GM21825 (cell line): ENCODE results near the gene BCAP31.
"Not testable (repeated sequence)": the region's sequence is repeated elsewhere in the genome, so short reads cannot be mapped to it uniquely, and the experiment has no call there.

Experiments used
- ATAC-seq: cut with Tn5 transposase; IDR thresholded peaks from one replicate; pipeline ENCODE4 v1.9.1; 2021; ENCODE audit warnings: mild to moderate bottlenecking, moderate library complexity; ENCODE audit not compliant: unreplicated experiment

BCAP31 gene

DNA sequence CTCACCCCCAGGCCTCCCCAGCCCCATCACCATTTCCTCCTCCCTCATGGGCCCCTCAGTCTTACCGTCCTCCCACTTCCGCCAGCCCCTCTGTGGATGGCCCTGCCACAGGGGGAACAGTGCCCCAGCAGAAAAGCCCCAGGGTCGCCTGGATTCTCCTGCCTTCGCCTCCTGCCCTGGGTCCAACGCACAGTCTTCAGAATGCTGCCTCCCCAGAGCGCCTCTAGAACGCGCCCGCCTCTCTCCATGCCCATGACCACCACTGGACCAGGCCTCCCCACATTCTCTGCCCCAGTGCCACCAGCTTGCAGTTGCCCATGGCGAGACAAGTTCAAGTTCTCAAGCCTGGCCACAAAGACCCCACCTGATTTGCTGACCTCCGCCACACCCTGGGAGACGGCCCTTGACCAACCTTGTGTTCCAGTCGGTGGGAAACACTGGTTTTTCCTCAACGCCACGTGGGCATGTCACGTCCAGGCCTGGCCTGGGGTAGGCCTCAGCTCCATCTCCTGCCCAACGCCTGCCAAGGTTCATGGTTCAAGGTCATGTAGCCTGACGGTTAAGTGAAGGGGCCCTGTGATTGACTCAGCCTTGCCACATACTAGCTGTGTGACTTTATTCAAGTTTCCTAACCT, 39.2 kb upstream of the BCAP31 start:
- no peak for ATAC-seq

DNA sequence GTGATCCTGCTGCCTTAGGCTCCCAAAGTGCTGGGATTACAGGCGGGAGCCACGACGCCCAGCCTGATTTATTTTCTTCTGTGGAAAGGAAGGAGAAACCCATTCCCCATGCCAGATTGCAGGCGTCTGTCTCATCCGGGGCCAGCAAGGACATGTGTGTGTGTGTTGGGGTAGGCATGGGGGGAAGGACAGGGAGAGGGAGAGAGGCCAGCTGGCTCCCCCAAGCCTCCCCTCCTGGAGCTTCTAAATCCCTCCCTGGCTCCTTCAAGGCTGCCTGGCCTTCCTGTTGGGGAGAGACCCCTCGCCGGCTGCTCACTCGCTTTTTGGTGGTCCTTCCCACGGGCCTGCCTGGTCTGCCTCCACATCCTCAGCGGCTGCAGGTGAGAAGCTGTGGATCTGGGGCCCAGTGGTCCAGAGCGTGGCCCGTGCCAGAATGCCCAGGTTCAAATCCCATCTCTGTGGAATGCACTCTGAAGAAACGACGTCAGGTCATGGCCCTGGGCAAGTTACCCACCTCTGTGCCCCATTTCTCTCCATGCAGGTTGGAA, 38.5 kb upstream of the BCAP31 start:
- ATAC-seq = no peak

- no peak for ATAC-seq
Observed at GRCh38 chrX:153761863-153762262, 37.7 kb upstream of the BCAP31 start.

- ATAC-seq = no peak
Observed at GRCh38 chrX:153755136-153755535, 30.9 kb upstream of the BCAP31 start.

DNA sequence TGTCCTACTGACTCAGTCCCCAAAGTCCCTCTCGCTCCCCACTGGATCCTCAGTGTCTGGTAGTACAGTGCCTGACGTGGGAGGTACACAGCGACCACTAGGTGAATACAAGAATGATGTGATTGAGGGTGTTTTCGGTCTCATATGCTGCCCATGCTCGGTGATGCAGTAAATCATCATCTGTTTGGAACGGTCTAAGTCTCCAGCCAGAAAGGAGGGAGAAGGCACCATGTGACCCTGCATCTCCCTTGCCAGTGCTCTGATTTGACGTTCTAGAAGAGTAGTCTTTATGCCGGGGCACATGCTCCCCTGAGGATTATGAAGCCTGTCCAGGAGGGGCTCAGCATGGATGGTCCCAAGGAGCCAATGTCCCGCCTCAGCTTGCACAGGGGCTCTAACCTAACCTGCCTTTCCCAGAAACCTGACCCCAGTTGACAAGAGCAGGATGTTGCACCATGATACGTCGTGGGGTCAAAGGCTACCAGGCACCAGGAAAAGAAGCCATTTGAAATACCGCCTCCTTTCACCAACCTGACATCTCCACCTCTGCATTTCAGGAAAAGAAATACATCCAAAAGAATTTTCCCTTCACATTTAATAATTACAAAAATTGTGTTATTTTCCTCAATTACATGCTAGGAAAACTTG, 26.1 kb upstream of the BCAP31 start:
- ATAC-seq = no peak

GRCh38 chrX:153749017-153749416, 24.8 kb upstream of the BCAP31 start:
- ATAC-seq = not testable (repeated sequence)

DNA sequence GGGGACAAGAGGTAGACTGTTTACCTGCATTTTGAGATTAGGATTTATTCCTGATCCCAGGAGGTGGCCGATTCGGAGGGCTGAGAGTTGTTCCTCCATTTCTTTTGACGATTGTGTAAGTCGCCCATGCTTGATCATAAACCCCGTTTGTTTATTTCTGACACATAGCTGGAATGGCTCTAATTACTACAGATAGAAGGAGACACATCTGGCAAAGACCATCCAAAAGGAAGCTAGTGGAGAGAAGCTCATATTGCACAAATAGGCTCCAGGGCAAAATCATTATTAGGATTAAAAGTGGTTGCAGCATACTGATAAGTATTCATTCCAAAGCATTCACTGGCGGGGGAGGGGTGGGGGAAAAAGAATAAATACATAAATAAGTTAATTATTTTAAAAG, 22.8 kb upstream of the BCAP31 start:
- ATAC-seq = not testable (repeated sequence)

DNA sequence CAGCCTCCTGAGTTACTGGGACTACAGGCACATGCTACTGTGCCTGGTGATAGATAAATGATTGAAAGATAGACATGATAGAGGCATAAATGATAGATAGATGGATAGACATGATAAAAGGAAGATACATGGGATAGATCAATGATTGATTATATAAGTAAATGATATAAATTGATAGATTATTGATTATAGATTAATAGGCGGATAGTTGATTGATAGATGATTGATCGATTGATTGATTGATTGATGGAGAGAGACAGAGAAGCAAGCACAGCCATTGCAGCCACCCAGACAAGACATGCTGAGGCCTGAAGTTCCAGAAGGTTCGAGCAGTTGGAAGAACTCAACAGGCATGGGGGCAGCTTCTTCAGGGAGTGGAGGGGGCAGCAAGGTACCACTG, 22.2 kb upstream of the BCAP31 start:
- ATAC-seq = no peak

DNA sequence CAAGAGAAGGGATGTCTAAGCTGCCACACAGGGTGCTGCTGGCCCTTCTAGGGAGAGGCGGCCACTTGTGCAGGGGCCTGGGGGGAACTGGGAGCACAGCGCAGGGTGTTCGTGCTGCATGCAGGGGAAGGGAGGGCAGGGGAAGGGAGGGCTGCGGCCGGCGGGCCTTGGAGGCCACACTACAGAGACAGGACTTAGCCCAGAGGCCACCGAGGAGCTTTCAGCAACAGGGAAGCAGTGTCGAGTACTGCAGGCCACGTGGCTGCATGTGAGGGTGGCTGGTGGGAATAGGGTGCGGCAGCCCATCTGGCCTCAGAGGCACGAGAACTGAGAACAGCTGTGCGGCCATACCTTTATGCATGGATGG, 20.9 kb upstream of the BCAP31 start:
- ATAC-seq = not testable (repeated sequence)

DNA sequence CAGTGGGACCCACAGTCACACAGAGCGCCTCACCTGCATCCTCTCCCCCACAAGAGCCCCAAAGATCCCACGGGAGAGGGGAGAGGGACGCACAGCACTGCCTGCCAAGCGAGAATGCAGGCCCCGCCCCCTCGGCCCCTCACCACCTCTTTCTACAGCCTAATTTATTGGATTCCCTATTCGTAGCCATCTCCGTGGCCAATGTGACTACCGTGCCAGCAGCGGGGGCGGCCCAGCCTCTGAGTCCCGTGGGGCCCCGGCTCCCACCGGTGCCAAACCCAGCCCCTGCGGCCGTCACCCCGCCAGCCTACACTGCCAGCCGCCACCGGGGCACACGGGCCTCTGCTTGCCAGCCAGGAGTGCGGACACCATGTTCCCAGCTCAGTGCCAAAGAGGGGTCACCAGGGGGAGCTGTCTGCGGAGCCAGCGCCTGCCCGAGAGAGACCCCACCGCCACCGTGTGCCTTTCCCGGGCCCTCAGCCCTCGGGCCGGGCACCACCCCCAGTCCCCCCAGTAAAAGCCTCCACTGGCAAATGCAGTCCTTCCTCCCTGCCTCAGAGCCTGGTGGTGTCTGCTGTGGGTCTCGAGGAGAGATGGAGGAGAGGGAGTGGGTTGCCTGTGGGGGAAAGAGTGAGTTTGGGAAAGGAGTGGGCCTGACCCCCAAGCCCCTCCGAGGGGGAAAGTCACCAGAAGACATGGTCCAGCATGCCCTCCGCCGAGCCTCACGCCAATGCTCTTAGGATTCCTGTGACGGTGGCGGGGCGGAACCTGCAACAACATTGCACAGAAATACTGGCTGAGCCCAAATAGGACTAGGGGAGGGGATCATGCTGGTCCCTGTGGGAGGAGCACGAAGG, 20.3 kb upstream of the BCAP31 start:
- no peak for ATAC-seq

- not testable (repeated sequence) for ATAC-seq
Observed at GRCh38 chrX:153743468-153744209, 19.5 kb upstream of the BCAP31 start.

DNA sequence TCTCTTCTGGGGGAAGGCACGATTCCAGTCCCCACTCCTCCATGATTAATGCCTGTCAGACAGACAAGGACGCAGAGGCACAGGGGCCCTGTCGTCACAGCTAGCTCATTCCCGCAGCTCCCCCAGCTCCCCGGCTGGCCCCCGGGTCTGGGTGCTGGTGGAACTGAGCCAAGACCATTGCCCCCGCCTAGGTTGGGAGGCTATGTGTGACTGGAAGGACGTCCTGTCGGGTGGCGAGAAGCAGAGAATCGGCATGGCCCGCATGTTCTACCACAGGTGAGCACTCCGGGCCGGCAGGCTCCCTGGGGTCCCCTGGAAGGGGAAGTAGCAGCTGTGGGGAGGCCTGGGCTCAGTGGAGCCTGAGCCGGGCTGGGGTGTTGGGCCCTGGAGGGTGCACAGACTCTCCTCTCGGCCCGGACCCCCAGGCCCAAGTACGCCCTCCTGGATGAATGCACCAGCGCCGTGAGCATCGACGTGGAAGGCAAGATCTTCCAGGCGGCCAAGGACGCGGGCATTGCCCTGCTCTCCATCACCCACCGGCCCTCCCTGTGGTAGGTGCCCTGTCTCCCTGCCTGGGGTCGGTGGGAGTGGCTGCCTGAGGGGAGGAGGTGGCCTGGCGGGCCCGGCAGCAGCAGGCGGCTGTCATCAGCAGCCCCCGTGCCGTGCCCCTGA, 18.7 kb upstream of the BCAP31 start:
- ATAC-seq = not testable (repeated sequence)

- ATAC-seq = not testable (repeated sequence)
Observed at GRCh38 chrX:153742111-153742510, 17.9 kb upstream of the BCAP31 start.

GRCh38 chrX:153741446-153741845, 17.3 kb upstream of the BCAP31 start:
- ATAC-seq = no peak

GRCh38 chrX:153740631-153741222, 16.5 kb upstream of the BCAP31 start:
- no peak for ATAC-seq

GRCh38 chrX:153739754-153740486, 15.7 kb upstream of the BCAP31 start:
- no peak for ATAC-seq

DNA sequence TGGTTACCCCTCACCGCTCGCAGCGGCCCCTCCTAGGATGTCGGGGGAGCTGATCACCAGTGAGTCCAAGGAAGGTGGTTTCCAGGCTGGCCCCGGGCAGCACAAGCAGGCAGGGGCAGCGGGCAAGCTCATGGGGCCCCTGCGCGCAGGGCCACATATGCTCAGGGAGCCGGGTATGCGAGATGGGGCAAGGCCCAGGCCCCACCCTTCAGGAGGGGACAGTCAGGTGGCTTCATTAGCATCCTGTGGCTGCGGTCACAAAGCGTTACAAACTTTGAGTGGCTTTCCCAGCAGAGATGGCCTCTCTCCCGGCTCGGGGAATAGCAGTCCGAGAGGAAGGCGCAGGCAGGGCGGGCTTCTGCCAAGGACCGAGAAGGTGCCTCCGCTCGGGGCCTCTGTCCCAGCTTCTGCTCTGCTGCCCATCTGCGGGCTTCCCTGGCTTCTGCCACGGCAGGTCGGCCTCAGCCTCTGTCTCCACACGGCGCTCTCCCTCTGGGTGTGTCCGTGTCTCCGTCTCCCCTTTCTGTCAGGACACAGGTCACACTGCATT, 13.9 kb upstream of the BCAP31 start:
- no peak for ATAC-seq

- no peak for ATAC-seq
Observed at GRCh38 chrX:153736871-153737441, 12.8 kb upstream of the BCAP31 start.
